NCI-H1436 (cell line): ENCODE results near the gene ACOT2.
"Not testable (repeated sequence)": the region's sequence is repeated elsewhere in the genome, so short reads cannot be mapped to it uniquely, and the experiment has no call there.

Source experiments
- DNase-seq: peaks from one replicate; lab custom pipeline; 2025; lab: John Stamatoyannopoulos, UW

ACOT2 gene

DNA sequence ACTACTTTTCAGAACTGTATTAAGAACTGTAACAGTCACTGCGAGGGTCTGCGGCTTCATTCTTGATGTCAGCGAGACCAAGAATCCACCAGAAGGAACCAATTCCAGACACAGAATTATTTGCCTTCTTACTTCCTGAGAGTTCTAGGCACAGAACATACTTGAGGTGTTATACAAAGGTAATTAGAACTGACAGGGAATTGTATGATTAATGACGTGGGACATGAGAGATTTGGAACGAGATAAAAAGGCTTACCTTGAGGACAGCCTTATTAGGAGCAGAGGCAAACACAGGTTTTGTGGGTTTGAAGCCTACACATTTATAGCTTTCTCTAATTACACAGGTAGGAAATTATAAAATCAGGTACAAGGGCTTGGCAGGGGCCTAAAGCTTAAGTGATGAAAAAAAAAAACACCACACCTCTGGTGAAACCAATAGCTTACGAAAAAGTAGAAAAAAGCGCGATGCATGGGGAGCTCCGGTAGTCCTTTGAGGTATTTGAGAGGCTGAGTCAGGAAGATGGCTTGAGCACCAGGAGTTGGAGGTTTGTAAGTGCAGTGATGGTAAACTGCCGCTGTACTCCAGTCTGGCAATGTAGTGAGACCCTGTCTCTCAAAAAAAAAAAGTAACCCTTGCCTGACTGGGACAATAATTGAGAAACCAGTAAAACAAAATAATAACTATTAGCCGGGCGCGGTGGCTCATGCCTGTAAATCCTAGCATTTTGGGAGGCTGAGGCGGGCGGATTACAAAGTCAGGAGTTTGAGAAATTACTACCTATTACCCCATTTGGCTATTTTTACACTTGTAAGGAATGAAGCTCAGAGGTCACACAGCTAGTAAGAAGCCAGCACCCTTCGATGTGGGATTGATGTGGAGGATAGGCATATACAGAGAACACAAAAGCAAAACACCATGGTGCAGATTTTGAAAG lies 795 bp upstream of the ACOT2 start:
- DNase-seq = no peak

DNA sequence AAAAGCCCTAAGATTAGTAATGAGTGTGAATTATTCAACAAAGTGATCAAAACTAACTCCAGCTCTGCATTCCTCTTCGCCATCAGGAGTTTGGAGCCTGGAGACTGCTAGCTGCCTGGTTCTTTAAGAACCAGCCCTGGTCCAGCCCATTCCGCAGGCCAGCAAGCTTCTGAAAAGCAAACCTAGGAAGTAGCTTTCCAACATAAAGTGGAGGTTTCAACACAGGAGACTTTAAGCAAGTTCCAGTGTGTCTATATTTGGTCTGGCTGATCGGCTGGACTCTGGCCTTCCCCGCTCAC lies 178 bp upstream of the ACOT2 start:
- not testable (repeated sequence) for DNase-seq

DNA sequence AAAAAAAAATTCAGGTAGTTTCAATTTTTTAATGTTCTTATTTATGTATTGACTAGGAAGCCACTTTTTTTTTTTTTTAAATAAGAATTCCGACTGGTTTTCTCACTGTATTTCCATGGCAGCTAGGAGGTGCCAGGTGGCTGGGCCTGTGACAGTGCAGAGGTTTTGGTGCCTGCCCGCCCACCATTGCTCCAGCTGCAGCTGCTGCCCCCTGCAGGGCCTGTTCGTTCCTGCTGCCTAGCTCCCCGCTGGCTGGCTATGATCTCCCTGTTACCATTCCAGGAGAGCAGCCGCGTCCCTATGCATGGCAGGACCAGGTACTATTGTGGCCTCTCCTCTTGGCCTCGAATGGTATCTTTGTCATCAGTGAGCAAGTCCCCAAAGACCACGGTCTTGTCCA lies 1.9 kb downstream of the ACOT2 start:
- DNase-seq = peak; percentile 12

DNA sequence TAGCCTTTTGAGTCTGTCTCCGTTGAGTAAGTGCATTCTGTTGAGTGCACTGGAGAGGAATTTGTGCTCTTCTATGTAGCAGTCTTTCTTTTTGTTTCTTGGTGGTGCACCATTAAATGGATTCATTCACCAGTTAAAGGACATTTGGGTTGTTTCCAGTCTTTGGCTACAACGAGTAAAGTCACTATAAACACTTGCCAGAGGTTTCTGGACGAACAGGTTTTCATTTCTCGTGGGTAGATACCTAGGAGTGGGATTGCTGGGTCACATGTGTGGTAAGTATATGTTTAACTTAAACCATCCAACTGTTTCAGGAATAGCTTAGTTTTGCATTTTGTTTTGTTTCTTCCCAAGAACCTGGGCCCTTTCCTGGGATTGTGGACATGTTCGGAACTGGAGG lies 4.0 kb downstream of the ACOT2 start:
- DNase-seq = not testable (repeated sequence)

DNA sequence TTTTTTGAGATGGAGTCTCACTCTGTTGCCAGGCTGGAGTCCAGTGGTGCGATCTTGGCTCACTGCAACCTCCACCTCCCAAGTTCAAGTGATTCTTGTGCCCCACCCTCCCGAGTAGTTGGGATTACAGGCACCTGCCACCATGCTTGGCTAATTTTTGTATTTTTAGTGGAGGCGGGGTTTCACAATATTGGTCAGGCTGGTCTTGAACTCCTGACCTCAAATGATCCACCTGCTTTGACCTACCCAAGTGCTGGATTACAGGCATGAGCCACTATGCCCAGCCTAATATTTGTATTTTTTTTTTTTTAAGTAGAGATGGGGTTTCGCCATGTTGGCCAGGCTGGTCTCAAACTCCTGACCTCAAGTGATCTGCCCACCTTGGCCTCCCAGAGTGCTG lies 4.7 kb downstream of the ACOT2 start:
- DNase-seq = not testable (repeated sequence)

DNA sequence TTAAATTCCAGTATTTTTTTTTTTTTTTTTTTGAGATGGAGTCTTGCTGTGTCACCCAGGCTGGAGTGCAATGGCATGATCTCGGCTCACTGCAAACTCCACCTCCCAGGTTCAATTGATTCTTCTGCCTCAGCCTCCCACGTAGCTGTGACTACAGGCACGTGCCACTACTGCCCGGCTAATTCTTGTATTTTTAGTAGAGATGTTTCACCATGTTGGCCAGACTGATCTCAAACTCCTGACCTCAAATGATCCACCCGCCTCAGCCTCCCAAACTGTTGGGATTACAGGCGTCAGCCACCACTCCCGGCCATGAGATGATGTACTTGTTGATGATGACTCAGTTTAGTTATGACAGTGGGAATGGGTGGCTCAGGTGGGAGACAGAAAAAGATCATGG lies 5.2 kb downstream of the ACOT2 start:
- not testable (repeated sequence) for DNase-seq

DNA sequence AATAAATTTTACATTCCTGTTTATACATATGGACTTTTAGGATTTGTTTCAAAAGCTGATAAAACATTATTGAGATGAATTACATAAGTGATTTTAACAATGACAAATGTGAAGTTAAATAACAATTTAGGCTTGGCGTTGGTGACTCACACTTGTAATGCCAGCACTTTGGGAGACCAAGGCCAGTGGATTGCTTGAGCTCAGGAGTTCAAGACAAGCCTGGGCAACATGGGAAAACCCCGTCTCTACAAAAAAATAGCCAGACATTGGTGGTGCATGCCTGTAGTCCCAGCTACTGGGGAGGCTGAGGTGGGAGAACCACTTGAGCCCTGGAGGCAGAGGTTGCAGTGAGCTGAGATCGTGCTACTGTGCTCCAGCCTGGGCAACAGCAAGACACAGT lies 7.4 kb downstream of the ACOT2 start:
- no peak for DNase-seq

DNA sequence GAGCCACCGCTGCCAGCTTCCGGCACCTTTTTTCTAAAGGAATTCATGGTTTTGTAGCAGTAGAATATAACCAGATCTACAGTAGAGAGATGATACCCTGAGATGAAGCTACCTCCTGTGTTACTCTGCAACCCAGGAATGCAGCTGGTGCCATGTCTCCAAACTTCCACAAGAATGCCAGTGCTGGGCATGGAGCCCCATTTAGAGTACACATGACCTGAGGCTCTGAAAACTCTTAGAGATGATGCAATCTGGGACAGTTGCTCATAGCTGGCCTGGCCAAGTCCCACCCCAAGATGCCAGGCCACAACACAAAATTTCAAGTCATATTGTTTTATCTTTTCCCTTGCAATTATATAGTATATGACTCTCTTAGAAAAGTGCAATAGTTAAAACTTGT lies 8.2 kb downstream of the ACOT2 start:
- DNase-seq = not testable (repeated sequence)

DNA sequence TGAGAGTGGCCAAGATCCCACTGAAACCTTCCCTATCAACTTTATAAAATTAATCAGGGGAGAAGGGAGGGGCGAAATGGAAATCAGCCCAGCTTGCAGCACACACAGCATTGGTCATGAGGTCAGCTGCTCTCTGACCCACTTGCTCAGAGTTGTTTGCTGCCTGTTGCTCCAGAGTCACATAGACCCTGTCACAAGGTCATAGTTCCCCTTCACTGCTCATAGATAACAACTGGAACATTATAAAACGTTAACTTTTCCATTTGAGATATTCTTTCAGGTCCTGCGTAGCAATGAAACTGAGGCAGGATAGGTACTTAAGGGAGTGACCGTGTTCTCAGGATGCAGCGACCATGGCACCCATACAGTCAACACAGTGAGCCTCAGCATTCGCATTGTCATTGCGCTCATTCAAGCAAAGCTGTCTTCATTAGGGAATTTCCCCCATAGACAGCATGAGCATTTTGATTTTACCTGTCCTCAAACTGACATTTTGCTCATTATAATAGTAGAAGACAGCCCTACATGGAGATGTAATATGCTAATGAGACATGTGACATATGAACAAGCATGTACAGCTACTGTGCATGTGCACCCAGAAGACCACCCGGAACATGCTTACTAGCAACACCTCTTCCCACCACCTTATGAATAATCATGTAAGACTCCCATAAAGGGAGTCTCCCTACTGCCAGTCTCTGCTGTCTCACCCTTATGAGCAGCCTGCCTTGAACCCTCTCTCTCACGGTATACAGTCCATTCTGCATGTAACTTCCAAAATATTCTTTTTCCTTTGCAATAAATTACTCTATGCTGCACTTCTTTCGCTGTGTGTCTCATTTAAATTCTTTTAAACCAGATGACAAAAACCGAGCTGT lies 13.3 kb downstream of the ACOT2 start:
- not testable (repeated sequence) for DNase-seq

DNA sequence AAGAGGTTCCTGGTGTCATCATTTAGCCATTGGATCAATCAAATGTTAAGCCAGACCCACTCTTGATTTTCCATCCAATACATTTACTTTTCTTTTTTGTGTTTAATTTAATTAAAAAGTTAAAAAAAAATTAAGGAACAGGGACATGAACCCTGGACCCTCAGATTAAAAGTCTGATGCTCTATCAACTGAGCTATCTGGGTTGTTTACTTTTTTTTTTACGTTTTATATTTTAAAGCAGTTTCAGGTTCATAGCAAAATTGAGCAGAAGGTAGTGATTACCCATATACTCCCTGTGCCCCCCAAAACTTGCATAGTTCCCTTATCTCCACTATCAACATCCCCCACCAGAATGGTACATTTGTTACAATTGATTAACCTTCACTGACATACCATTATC lies 19.7 kb downstream of the ACOT2 start:
- DNase-seq = no peak

DNA sequence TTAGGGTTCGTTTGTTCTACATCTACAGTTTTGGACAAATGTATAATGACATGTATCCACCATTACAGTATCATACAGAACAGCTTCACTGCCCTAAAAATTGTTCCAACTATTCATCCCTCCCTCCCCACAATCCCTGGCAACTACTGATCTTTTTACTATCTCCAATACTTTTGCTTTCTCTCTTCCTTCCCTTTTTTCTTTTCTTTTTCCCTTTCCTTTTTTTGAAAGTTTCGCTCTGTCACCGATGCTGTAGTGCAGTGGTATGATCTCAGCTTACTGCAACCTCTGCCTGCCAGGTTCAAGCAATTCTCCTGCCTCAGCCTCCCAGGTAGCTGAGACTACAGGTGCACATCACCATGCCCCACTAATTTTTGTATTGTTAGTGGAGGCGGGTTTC lies 20.1 kb downstream of the ACOT2 start:
- DNase-seq = no peak

DNA sequence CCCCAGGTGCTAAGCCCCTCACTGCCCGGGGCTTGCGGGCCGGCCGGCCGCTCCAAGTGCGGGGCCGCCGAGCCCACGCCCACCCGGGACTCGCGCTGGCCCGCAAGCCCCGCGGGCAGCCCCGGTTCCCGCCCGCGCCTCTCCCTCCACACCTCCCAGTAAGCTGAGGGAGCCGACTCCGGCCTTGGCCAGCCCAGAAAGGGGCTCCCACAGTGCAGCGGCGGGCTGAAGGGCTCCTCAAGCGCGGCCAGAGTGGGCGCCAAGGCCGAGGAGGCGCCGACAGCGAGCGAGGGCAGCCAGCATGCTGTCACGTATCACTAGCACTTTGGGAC lies 21.6 kb downstream of the ACOT2 start:
- not testable (repeated sequence) for DNase-seq

DNA sequence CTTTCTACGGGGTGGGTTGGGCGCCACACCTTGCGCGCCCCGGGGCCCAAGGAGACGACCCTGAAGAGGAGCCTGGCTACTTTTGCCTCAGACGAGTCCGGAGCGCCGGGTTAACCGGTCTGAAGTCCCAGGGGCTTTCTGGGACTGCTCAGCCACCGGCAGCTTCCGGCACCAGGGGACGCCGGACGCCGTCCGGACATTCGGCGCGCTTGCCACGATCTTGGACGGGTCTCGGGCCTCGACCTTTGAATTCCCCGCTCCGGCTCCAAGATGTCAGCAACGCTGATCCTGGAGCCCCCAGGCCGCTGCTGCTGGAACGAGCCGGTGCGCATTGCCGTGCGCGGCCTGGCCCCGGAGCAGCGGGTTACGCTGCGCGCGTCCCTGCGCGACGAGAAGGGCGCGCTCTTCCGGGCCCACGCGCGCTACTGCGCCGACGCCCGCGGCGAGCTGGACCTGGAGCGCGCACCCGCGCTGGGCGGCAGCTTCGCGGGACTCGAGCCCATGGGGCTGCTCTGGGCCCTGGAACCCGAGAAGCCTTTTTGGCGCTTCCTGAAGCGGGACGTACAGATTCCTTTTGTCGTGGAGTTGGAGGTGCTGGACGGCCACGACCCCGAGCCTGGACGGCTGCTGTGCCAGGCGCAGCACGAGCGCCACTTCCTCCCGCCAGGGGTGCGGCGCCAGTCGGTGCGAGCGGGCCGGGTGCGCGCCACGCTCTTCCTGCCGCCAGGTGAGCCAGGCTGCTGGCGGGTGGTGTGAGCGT lies 22.9 kb downstream of the ACOT2 start, which contains the start of gene ACOT4:
Gene ACOT4 (plus strand): TSS at position 184 of the 760 bp plus-strand sequence. CDS start 87 bp downstream, at position 271.
- peak; percentile 45 for DNase-seq

DNA sequence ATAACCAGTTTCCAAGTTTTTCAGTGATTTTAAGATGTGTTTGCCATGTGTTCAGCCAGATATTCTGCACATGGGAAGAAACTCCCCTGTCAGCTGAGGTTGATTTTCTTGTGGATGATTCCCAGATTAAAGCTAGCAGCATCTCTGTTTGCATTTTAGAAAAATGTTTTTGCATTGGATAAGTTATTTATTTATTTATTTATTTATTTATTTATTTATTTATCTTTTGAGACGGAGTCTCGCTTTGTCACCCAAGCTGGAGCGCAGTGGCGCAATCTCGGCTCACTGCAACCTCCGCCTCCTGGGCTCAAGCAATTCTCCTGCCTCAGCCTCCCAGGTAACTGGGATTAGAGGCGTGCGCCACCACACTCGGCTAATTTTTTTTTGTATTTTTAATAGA lies 25.5 kb downstream of the ACOT2 start:
- no peak for DNase-seq

DNA sequence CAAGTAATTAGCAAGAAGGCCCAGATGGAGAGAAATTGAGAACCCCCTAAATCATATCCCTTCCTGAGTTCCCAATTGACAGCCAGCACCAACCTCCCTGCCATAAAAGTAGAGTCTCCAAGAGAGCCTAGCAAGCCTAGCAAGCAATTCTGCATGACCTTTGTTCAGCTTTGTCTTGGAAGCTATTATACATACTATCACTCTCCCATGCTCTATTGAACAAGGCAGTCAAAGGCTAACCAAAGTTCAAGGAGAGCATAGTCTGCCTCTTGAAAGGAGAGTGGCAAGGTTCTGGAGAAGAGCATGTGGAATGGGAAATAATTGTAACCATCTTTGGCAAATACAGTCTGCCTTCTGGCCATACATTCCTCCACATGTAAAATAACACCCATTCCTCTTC lies 30.5 kb downstream of the ACOT2 start:
- DNase-seq = no peak

DNA sequence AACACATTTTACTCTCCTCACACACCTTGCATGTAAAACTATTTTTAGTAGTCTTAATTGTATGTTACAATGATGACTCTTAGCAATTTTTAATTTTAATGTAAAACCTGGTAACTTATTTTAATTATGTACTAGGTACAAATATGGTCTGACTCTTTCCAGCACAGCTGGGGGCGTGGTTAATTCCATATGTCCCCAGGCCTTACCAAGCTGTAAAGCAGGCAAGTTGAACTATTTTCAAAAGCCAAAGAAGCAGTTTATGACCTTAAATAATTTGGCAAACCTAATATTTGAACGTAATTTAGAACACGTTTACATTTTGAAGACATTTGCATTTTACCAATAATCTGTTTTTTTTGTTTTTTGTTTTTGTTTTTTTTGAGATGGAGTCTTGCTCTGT lies 34.0 kb downstream of the ACOT2 start:
- no peak for DNase-seq

DNA sequence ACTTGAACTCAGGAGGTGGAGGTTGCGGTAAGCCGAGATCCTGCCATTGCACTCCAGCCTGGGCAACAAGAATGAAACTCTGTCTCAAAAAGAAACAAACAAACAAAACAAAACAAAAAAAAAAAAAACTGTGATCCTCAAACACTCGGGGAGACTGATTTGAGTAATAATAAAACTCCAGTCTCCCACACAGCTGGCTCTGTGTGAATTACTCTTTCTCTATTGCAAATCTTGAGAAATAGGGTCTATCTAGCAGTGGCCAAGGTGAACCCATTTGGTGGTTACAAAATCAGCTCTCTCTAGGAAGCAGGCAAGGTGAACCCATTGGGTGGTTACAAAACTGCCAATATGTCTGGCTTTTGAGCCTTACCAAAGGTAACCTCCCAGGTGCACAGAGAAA lies 37.3 kb downstream of the ACOT2 start:
- DNase-seq = no peak

DNA sequence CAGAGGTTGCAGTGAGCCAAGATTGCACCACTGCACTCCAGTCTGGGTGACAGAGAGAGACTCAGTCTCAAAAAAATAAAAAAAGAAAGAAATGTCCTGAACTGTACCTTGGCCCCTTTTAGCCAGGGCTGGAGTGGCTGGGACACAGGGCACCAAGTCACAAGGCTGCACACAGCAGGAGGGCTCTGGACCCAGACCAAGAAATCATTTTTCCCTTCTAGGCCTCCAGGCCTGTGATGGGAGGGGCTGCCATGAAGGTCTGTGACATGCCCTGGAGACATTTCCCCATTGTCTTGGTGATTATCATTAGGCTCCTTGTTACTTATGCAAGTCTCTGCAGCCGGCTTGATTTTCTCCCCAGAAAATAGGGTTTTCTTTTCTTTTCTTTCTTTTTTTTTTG lies 38.2 kb downstream of the ACOT2 start:
- DNase-seq = no peak

DNA sequence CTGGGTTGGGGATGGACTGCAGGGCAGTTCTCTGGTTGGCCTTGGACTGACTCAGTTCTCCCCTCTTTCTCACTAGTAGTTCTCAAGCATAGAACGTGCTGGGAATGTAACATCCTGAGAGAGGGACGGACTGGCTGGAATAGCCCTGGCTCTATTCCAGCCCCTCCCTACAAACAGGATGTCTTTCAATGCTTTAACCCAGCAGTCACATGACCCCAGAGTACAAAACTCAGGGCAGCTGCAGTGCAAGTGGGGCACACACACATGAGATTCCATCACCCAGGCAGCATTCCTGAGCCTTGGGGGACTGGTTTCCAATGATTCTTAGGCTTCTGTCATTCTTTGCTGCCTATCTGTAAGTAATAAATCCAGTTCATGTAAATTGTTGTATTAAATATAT lies 41.7 kb downstream of the ACOT2 start:
- no peak for DNase-seq

DNA sequence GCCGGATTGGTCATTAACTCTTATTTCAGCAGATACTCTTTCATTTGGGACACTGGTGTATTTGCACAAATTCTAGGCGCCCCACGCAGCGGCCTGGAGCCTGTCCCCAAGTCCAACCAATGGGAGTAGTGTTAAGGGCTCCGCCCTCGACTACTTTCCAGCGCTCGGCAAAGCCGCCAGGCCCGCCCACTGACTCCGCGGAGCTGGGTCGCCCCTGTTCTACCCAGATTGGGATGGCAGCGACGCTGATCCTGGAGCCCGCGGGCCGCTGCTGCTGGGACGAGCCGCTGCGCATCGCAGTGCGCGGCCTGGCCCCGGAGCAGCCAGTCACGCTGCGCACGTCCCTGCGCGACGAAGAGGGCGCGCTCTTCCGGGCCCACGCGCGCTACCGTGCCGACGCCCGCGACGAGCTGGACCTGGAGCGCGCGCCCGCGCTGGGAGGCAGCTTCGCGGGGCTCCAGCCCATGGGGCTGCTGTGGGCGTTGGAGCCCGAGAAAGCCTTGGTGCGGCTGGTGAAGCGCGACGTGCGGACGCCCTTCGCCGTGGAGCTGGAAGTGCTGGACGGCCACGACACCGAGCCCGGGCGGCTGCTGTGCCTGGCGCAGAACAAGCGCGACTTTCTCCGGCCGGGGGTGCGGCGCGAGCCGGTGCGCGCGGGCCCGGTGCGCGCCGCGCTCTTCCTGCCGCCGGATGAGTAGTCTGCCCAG lies 43.5 kb downstream of the ACOT2 start, which contains the start of gene ACOT6:
Gene ACOT6 (plus strand): TSS at position 179 of the 707 bp plus-strand sequence. CDS start 55 bp downstream, at position 234.
- DNase-seq = peak; percentile 37

DNA sequence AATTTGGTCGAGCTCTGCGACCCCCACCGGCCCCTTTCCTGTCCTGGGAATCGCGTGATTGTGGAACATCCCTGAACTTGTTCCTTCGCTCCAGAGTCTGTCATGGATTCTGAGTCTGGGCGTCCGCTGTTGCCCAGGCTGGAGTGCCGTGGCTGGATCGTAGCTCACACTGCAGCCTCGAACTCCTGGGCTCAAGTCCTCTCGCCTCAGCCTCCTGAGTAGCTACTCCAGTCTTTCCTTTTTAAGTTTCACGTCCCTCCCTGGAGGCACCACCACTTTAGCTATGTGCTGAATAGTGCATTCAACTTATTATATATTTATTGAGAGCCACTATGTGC lies 44.0 kb downstream of the ACOT2 start:
- DNase-seq = no peak
